Thyroid gland (tissue), 4 donors: ENCODE results near the gene KIF16B.

Experiments
- CTCF ChIP-seq, 6 experiments: fragments of 200-600 bp in 3 of 6; fragments of 450-650 bp in 3 of 6; sonication (generic) in 3 of 6; IDR thresholded peaks; one replicate each; pipeline ENCODE4 v1.5.1; 2016 to 2019; ENCODE audit warnings: antibody characterized with exemption in 6 of 6, mild to moderate bottlenecking in 2 of 6, inconsistent platforms in 1 of 6, moderate library complexity in 1 of 6
- POLR2A ChIP-seq, 2 donors: fragments of 450-650 bp; IDR thresholded peaks; one replicate each; pipeline ENCODE4 v1.6.1; 2017; ENCODE audit warnings: antibody characterized with exemption in 2 of 2, mild to moderate bottlenecking in 2 of 2, moderate library complexity in 1 of 2

- TF ChIP-seq CTCF (IDR thresholded peaks at IDR 0.05) (no peak), POLR2A (IDR thresholded peaks at IDR 0.05) (no peak)
These were observed 180.0 kb downstream of the KIF16B start for GRCh38 chr20:16393297-16393696.
